ENCODE results near the gene CHAD. TPM values are rescaled to one million over a fixed set of nuclear protein-coding genes. Genes with fewer than 3 reads are reported as not detected.
"Not testable (repeated sequence)": the region's sequence is repeated elsewhere in the genome, so short reads cannot be mapped to it uniquely, and the experiment has no call there.

Gene CHAD
- total RNA-seq, 2 experiments from 2014 or later: not detected

DNA sequence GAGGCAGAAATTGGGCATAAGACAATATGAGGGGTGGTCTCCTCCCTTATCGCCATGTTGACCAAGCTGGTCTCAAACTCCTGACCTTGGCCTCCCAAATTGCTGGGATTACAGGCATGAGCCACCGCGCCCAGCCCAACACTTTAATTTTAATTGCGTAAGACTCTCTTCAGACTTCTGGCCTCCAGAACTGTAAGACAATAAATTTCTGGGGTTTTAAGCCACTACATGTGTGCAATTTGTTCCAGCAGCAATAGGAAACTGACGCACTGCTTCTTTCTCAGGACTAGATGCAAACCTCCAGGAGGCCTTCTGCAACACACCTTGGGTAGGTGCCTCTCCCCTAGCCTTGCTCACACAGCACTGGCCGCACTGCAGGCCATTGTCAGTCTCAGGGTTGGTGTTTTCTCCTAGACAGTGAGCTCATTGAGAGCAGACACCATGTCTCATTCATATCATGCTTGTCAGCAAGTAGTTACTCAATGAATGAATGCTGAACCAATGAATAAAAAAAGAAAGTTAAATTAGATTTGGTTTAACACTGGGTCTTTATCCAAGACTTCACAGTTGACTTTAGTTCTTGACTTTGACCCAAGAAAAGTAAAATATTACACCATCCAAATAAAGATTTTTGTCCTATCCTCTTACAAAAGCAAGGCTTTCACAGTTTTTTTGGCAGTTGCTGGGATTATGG lies 48.1 kb downstream of the CHAD start:
- Mint-ChIP-seq H3K4me1 (ENCODE audit: low read depth) (peaks cover 23% of the 10 kb centered on the region), H3K36me3 (ENCODE audit: low read depth) (peaks cover 2% of the 10 kb centered on the region), H3K9me3 (peaks cover 7% of the 10 kb centered on the region), H3K27me3 (no peaks in the 10 kb centered on the region), H3K4me3 (no peak overlapping the region), H3K27ac (peak overlapping the region; percentile 87)
- DNase-seq (no peak), ATAC-seq (no peak)
- ChIA-PET POLR2A (interaction anchor here (0.7 to 2.1 kb wide), 2 partner anchors 23 to 39 kb away, joined by 5 to 7 read pairs; partner anchors contain the start of gene LRRC59), CTCF (interaction anchor here (2.6 to 2.7 kb wide), 2 partner anchors 23 to 58 kb away, joined by 10 to 31 read pairs; partner anchors contain the start of gene LRRC59)
- TF ChIP-seq, protein P1, sequence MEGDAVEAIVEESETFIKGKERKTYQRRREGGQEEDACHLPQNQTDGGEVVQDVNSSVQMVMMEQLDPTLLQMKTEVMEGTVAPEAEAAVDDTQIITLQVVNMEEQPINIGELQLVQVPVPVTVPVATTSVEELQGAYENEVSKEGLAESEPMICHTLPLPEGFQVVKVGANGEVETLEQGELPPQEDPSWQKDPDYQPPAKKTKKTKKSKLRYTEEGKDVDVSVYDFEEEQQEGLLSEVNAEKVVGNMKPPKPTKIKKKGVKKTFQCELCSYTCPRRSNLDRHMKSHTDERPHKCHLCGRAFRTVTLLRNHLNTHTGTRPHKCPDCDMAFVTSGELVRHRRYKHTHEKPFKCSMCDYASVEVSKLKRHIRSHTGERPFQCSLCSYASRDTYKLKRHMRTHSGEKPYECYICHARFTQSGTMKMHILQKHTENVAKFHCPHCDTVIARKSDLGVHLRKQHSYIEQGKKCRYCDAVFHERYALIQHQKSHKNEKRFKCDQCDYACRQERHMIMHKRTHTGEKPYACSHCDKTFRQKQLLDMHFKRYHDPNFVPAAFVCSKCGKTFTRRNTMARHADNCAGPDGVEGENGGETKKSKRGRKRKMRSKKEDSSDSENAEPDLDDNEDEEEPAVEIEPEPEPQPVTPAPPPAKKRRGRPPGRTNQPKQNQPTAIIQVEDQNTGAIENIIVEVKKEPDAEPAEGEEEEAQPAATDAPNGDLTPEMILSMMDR (IDR thresholded peaks at IDR 0.05): no peak
- intact Hi-C loops (cut with micrococcal nuclease): no loop called here

- ATAC-seq; H3K4me3 Mint-ChIP-seq; H3K27me3 Mint-ChIP-seq; POLR2A ChIA-PET; CTCF ChIA-PET; DNase-seq; H3K36me3 Mint-ChIP-seq (ENCODE audit: low read depth); H3K9me3 Mint-ChIP-seq; H3K27ac Mint-ChIP-seq; intact Hi-C loops (cut with micrococcal nuclease): not testable (repeated sequence)
- peaks cover 20% of the 10 kb centered on the region for H3K4me1 Mint-ChIP-seq (ENCODE audit: low read depth)
Measured at GRCh38 chr17:50419577-50419976, 49.1 kb downstream of the CHAD start.

DNA sequence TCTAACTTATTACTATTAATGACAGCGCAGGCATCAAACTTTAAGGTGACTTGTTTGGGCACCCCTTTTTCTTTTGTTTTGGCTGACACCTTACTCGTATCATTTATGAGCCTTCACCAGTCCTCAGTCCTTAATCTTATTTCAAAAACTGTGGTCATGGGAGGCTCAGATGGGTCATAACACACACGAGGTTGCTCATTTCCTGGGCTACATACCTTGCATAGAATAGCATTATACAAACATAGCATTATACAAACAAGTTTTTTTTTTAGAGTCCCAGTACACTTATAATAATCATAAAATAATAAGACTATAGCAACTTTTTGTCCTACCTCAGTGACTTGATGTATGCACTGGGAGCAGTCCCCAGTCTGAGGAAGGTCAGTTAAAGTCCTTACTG lies 53.9 kb downstream of the CHAD start:
- intact Hi-C loops (cut with micrococcal nuclease): no loop called here
- H3K27me3 Mint-ChIP-seq: no peaks in the 10 kb centered on the region
- H3K27ac Mint-ChIP-seq: no peak overlapping the region
- POLR2A ChIA-PET: no interaction called here
- H3K9me3 Mint-ChIP-seq: peaks cover 7% of the 10 kb centered on the region
- CTCF ChIA-PET: interaction anchor here (1.2 kb wide), 1 partner anchor 17 kb away, joined by 3 read pairs; no protein-coding TSS in a partner anchor
- TF ChIP-seq, protein P1 (IDR thresholded peaks at IDR 0.05): no peak
- no peaks in the 10 kb centered on the region for H3K36me3 Mint-ChIP-seq (ENCODE audit: low read depth)
- ATAC-seq (no peak), DNase-seq (no peak)
- H3K4me1 Mint-ChIP-seq (ENCODE audit: low read depth): no peaks in the 10 kb centered on the region
- no peak overlapping the region for H3K4me3 Mint-ChIP-seq

Other genes starting within 250 kb of the CHAD start
- not detected for gene TMEM92, start 194.4 kb downstream of the CHAD start, total RNA-seq
- 10 to 100 TPM; 24.4 to 25.3 TPM for gene XYLT2, start 122.8 kb downstream of the CHAD start, total RNA-seq
- gene MRPL27, start 95.7 kb downstream of the CHAD start, total RNA-seq: 10 to 100 TPM; 54.6 to 55.8 TPM
- gene EME1, start 95.7 kb downstream of the CHAD start, total RNA-seq: 10 to 100 TPM; 48.0 to 48.6 TPM
- 10 to 100 TPM; 70.6 to 71.0 TPM for gene LRRC59, start 71.4 kb downstream of the CHAD start, total RNA-seq
- 10 to 100 TPM; 14.5 to 17.5 TPM for gene ACSF2, start 42.7 kb downstream of the CHAD start, total RNA-seq
- 10 to 100 TPM; 39.2 to 40.7 TPM for gene RSAD1, start 10.0 kb upstream of the CHAD start, total RNA-seq
- gene MYCBPAP, start 39.6 kb upstream of the CHAD start, total RNA-seq: 1 to 10 TPM; 6.7 to 6.9 TPM
- not detected for gene EPN3, start 63.9 kb upstream of the CHAD start, total RNA-seq
- gene SPATA20, start 78.3 kb upstream of the CHAD start, total RNA-seq: 10 to 100 TPM; 29.0 to 36.2 TPM
- gene CACNA1G, start 91.8 kb upstream of the CHAD start, total RNA-seq: under 1 TPM in 1 of 2 experiments, not detected in 1; 0.13 TPM
- gene ABCC3, start 166.0 kb upstream of the CHAD start, total RNA-seq: not detected
- 10 to 100 TPM; 26.3 to 27.3 TPM for gene ANKRD40, start 239.0 kb upstream of the CHAD start, total RNA-seq